T-cell (primary cell): ENCODE results near the gene NPB. TPM values are rescaled to one million over a fixed set of nuclear protein-coding genes. Genes with fewer than 3 reads are reported as not detected.

Source experiments
- ATAC-seq, 4 experiments: fragments of 200-7000 bp in 3 of 4; fragments of 150-1000 bp in 1 of 4; cut with Tn5 transposase; replicated peaks in 1 of 4; 1 replicate in 3 of 4; 2 replicates in 1 of 4; pipeline ENCODE4 v1.10.0; 2021; ENCODE audit warnings: moderate library complexity in 3 of 4, mild to moderate bottlenecking in 2 of 4, moderate number of reproducible peaks in 1 of 4
- CTCF ChIA-PET, 2 donors: fragments of 300-600 bp; sonication (Branson Sonifier 250); formaldehyde crosslinking; loops; one replicate each; lab custom pipeline; 2022; ENCODE audit warnings: antibody characterized with exemption in 2 of 2; lab: Charles Lee
- POLR2A ChIA-PET, 2 donors: fragments of 300-600 bp; sonication (Branson Sonifier 250); formaldehyde crosslinking; loops; one replicate each; lab custom pipeline; 2022; ENCODE audit warnings: antibody characterized with exemption in 2 of 2; lab: Charles Lee
- DNase-seq, 35 experiments: peaks; one replicate each; pipeline versions ENCODE4 v3.0.0 to v3.0.0-alpha.2; 2013 to 2023
- H3K27ac ChIP-seq: one replicate; pipeline ENCODE4 v1.5.1; 2013; ENCODE audit warnings: low read length
- H3K27me3 ChIP-seq, 2 experiments: replicated peaks in 1 of 2; 1 replicate in 1 of 2; 2 replicates in 1 of 2; pipeline versions ENCODE4 v1.6.1 to v1.7.0; 2013; ENCODE audit warnings: low read length in 1 of 2, mixed read lengths in 1 of 2; ENCODE audit not compliant: control insufficient read depth in 2 of 2, insufficient read depth in 2 of 2; ENCODE audit errors: extremely low read depth in 1 of 2
- H3K36me3 ChIP-seq, 2 donors: 1 replicate in 1 of 2; 2 replicates in 1 of 2; pipeline versions ENCODE4 v1.6.1 to v1.7.0; 2013; ENCODE audit warnings: low read length in 1 of 2; ENCODE audit not compliant: control insufficient read depth in 2 of 2, insufficient read depth in 1 of 2; ENCODE audit errors: extremely low read depth in 1 of 2
- H3K4me1 ChIP-seq, 2 experiments: 1 replicate in 1 of 2; 2 replicates in 1 of 2; pipeline versions ENCODE4 v1.6.1 to v1.7.0; 2013; ENCODE audit warnings: low read length in 2 of 2, mixed read lengths in 1 of 2; ENCODE audit not compliant: insufficient read depth in 2 of 2, control insufficient read depth in 1 of 2; ENCODE audit errors: extremely low read depth in 1 of 2
- H3K4me3 ChIP-seq, 2 donors: 1 replicate in 1 of 2; 2 replicates in 1 of 2; pipeline versions ENCODE4 v1.5.1 to v1.7.0; 2013; ENCODE audit warnings: mild to moderate bottlenecking in 2 of 2, low read length in 1 of 2, moderate library complexity in 1 of 2; ENCODE audit not compliant: control insufficient read depth in 1 of 2; ENCODE audit errors: extremely low read depth in 1 of 2
- H3K9me3 ChIP-seq: 2 replicates; pipeline ENCODE4 v1.7.0; 2013
- H3K27ac Mint-ChIP-seq, 2 donors: one replicate each; pipeline ENCODE4 v1.8.0; 2020 to 2021; ENCODE audit warnings: mild to moderate bottlenecking in 2 of 2, mixed read lengths in 2 of 2
- H3K27me3 Mint-ChIP-seq, 2 donors: one replicate each; pipeline ENCODE4 v1.8.0; 2021 to 2022; ENCODE audit warnings: mixed read lengths in 2 of 2
- H3K36me3 Mint-ChIP-seq: one replicate; pipeline ENCODE4 v1.8.0; 2021; ENCODE audit warnings: mixed read lengths
- H3K4me1 Mint-ChIP-seq, 3 donors: one replicate each; pipeline ENCODE4 v1.8.0; 2020 to 2022; ENCODE audit warnings: mixed read lengths in 3 of 3, mild to moderate bottlenecking in 1 of 3
- H3K4me3 Mint-ChIP-seq, 3 donors: one replicate each; pipeline ENCODE4 v1.8.0; 2020 to 2022; ENCODE audit warnings: mild to moderate bottlenecking in 3 of 3, mixed read lengths in 3 of 3, moderate library complexity in 3 of 3
- H3K9me3 Mint-ChIP-seq, 3 donors: one replicate each; pipeline ENCODE4 v1.8.0; 2020 to 2022; ENCODE audit warnings: mixed read lengths in 3 of 3
- WGBS: methylation state at CpG from one replicate; pipeline ENCODE4 v1.1.5; 2013; ENCODE audit warnings: missing lambda C conversion rate; ENCODE audit not compliant: insufficient coverage; 5-methylcytosine and 5-hydroxymethylcytosine counted together
- total RNA-seq, 35 experiments: library from RNA in 6 of 35; stranded (reverse) in 6 of 35; fragments of 120-200 nt in 1 of 35; gene quantifications; one replicate each; pipeline versions ENCODE4 v1.2.1 to v1.2.4 and lab custom pipeline; 2013 to 2026

Gene NPB
- total RNA-seq, 5 donors from 2014 or later (not counting 1 experiment from before 2014, with no cell fraction given), result 0.16 to 0.51 (median 0.41) TPM

GRCh38 chr17:81911277-81911961, 9.4 kb downstream of the NPB start, which contains the start of gene PCYT2:
TSS of gene PCYT2 (minus strand) at chr17:81911399. CDS start at chr17:81911355, 44 bp downstream.
- Mint-ChIP-seq H3K4me3 (peak within 1 kb of the TSS; percentile 69 to 85 (median 82)), H3K27ac (peak within 1 kb of the TSS; percentile 52 to 69), H3K4me1 (peaks cover 7 to 18% (median 14%) of the 10 kb centered on the region in 3 donors), H3K27me3 (no peaks in the 10 kb centered on the region), H3K9me3 (no peaks in the 10 kb centered on the region), H3K36me3 (peaks cover 21% of the 10 kb centered on the region)
- Histone ChIP-seq H3K4me3 (peak within 1 kb of the TSS; percentile 70 to 90), H3K27me3 (no peaks in the 10 kb centered on the region), H3K4me1 (peaks cover 5 to 39% of the 10 kb centered on the region in 2 experiments), H3K36me3 (peaks cover 45 to 68% of the 10 kb centered on the region in 2 donors), H3K27ac (peak within 1 kb of the TSS; percentile 47), H3K9me3 (no peaks in the 10 kb centered on the region)
- DNase-seq, result peak; percentile 75 to 96 (median 89)
- ATAC-seq, result peak; percentile 90 to 94 (median 92)
- POLR2A ChIA-PET, result no interaction called here
- 12% methylated on average over 30 of the region's 84 CpGs for WGBS
- CTCF ChIA-PET, result no interaction called here

GRCh38 chr17:81911969-81912368, 9.9 kb downstream of the NPB start:
- peak overlapping the region in 1 of 2 donors; percentile 32 for H3K4me3 ChIP-seq
- Mint-ChIP-seq H3K4me3 (peak overlapping the region; percentile 41 to 69 (median 52)), H3K27me3 (no peaks in the 10 kb centered on the region), H3K9me3 (no peaks in the 10 kb centered on the region), H3K36me3 (peaks cover 21% of the 10 kb centered on the region), H3K27ac (peak overlapping the region in 1 of 2 donors; percentile 69), H3K4me1 (peaks cover 13 to 22% (median 20%) of the 10 kb centered on the region in 3 donors)
- POLR2A ChIA-PET, result no interaction called here
- DNase-seq (no peak), ATAC-seq (no peak)
- H3K4me1 ChIP-seq, result peaks cover 9 to 45% of the 10 kb centered on the region in 2 experiments
- no peaks in the 10 kb centered on the region for H3K27me3 ChIP-seq
- H3K9me3 ChIP-seq, result no peaks in the 10 kb centered on the region
- CTCF ChIA-PET, result no interaction called here
- WGBS, result 87% methylated on average over 16 of the region's 19 CpGs
- peak overlapping the region; percentile 47 for H3K27ac ChIP-seq
- peaks cover 40 to 62% of the 10 kb centered on the region in 2 donors for H3K36me3 ChIP-seq

- no peak overlapping the region for H3K27ac ChIP-seq
- ChIA-PET CTCF (no interaction called here), POLR2A (no interaction called here)
- Mint-ChIP-seq H3K4me3 (peak overlapping the region; percentile 31 to 69 (median 41)), H3K36me3 (peaks cover 21% of the 10 kb centered on the region), H3K9me3 (no peaks in the 10 kb centered on the region), H3K27me3 (no peaks in the 10 kb centered on the region), H3K4me1 (peaks cover 18 to 27% (median 24%) of the 10 kb centered on the region in 3 donors), H3K27ac (peak overlapping the region in 1 of 2 donors; percentile 48)
- H3K4me1 ChIP-seq, result peaks cover 13 to 50% of the 10 kb centered on the region in 2 experiments
- ATAC-seq (no peak), DNase-seq (no peak)
- no peaks in the 10 kb centered on the region for H3K27me3 ChIP-seq
- H3K9me3 ChIP-seq, result no peaks in the 10 kb centered on the region
- peaks cover 34 to 58% of the 10 kb centered on the region in 2 donors for H3K36me3 ChIP-seq
- over 99% methylated on average over 11 of the region's 32 CpGs for WGBS
- no peak overlapping the region for H3K4me3 ChIP-seq
These were observed 10.6 kb downstream of the NPB start for GRCh38 chr17:81912441-81913309.

GRCh38 chr17:81913394-81914102, 11.5 kb downstream of the NPB start:
- H3K36me3 ChIP-seq, result peaks cover 27 to 49% of the 10 kb centered on the region in 2 donors
- CTCF ChIA-PET, result no interaction called here

GRCh38 chr17:81914103-81914850, 12.2 kb downstream of the NPB start:
- POLR2A ChIA-PET, result no interaction called here
- no peaks in the 10 kb centered on the region for H3K27me3 Mint-ChIP-seq

More at GRCh38 chr17:81913394-81914102, 11.5 kb downstream of the NPB start:
- no peaks in the 10 kb centered on the region for H3K27me3 ChIP-seq
- Mint-ChIP-seq H3K27me3 (no peaks in the 10 kb centered on the region), H3K9me3 (no peaks in the 10 kb centered on the region), H3K4me1 (peaks cover 25 to 34% (median 30%) of the 10 kb centered on the region in 3 donors), H3K4me3 (no peak overlapping the region), H3K36me3 (peaks cover 21% of the 10 kb centered on the region), H3K27ac (peak overlapping the region in 1 of 2 donors; percentile 48)
- POLR2A ChIA-PET, result no interaction called here
- no peak overlapping the region for H3K27ac ChIP-seq
- no peaks in the 10 kb centered on the region for H3K9me3 ChIP-seq
- H3K4me3 ChIP-seq, result no peak overlapping the region
- 95% methylated on average over 26 of the region's 31 CpGs for WGBS
- DNase-seq (no peak), ATAC-seq (no peak)
- peaks cover 18 to 55% of the 10 kb centered on the region in 2 experiments for H3K4me1 ChIP-seq

More at GRCh38 chr17:81914103-81914850, 12.2 kb downstream of the NPB start:
- H3K27ac Mint-ChIP-seq, result no peak overlapping the region
- ATAC-seq (no peak), DNase-seq (no peak)
- Histone ChIP-seq H3K4me3 (no peak overlapping the region), H3K27ac (no peak overlapping the region), H3K36me3 (peaks cover 23 to 43% of the 10 kb centered on the region in 2 donors), H3K27me3 (no peaks in the 10 kb centered on the region), H3K9me3 (no peaks in the 10 kb centered on the region), H3K4me1 (peaks cover 18 to 52% of the 10 kb centered on the region in 2 experiments)
- peaks cover 21% of the 10 kb centered on the region for H3K36me3 Mint-ChIP-seq
- CTCF ChIA-PET, result no interaction called here
- no peak overlapping the region for H3K4me3 Mint-ChIP-seq
- 94% methylated on average over 22 of the region's 36 CpGs for WGBS
- H3K4me1 Mint-ChIP-seq, result peaks cover 26 to 39% (median 34%) of the 10 kb centered on the region in 3 donors
- H3K9me3 Mint-ChIP-seq, result no peaks in the 10 kb centered on the region
